ENCODE measurements around the gene SNX7.

The SNX7 gene

GRCh38 chr1:98697781-98698180 lies 36.3 kb downstream of the SNX7 start:
- DNase-seq, result no peak

GRCh38 chr1:98698625-98699024 lies 37.1 kb downstream of the SNX7 start:
- DNase-seq, result no peak

DNA sequence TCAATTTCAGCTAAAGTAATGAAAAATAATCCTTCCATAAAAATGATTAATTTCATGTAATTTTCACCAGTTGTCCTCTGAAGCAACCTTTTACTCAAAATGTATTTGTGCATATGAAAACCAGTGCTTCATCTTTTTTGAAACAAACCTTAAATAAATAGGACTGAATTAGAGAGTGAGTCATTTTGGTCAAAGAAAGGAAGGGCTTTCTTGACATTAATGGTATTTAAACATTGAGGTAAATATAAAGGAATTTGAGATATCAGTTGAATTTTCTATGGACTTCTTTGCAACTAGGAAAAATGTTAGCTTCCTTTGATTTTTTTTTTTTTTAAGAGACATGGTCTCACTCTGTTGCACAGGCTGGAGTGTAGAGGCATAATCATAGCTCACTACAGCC lies 38.7 kb downstream of the SNX7 start:
- peak; percentile 8 for DNase-seq

GRCh38 chr1:98702976-98703375 lies 41.5 kb downstream of the SNX7 start:
- DNase-seq, result peak; percentile 47

GRCh38 chr1:98704474-98704873 lies 43.0 kb downstream of the SNX7 start:
- peak; percentile 21 for DNase-seq

DNA sequence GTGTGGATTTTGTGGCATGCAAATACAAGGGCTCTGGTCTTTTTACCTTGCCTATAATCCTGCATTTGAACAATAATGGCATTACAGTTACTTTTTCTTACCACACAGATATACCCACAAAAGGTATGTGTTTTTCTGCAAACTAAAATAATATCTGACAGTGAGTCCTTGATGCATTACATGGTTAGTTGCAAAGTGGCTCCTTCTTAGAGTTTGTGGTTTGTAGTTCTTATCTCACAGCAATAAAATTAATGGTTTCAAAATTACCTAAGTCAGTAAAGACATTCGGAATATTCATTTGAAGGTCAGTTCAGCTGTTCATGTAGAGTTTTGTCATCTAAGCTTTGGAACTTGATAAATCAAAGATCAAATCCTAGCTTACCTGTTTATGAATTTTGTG lies 43.5 kb downstream of the SNX7 start:
- no peak for DNase-seq

GRCh38 chr1:98705591-98705990 lies 44.1 kb downstream of the SNX7 start:
- DNase-seq, result no peak

- peak; percentile 4 for DNase-seq
Observed at GRCh38 chr1:98706173-98706843, 44.8 kb downstream of the SNX7 start.

GRCh38 chr1:98707556-98707955 lies 46.0 kb downstream of the SNX7 start:
- no peak for DNase-seq

- no peak for DNase-seq
Observed at GRCh38 chr1:98709906-98710305, 48.4 kb downstream of the SNX7 start.

DNA sequence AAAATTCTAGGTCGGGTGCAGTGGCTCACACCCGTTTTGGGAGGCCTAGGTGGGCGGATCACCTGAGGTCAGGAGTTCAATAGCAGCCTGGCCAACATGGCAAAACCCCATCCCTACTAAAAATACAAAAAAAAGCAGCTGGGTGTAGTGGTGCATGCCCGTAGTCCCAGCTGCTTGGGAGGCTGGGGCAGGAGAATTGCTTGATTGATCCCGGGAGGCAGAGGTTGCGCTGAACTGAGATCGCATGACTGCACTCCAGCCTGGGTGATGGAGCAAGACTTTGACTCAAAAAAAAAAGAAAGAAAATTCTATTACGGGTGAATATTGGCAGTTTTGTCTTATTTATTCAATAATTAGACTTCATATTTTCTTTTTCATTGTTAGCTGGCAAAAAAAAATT lies 62.1 kb downstream of the SNX7 start:
- DNase-seq, result no peak

DNA sequence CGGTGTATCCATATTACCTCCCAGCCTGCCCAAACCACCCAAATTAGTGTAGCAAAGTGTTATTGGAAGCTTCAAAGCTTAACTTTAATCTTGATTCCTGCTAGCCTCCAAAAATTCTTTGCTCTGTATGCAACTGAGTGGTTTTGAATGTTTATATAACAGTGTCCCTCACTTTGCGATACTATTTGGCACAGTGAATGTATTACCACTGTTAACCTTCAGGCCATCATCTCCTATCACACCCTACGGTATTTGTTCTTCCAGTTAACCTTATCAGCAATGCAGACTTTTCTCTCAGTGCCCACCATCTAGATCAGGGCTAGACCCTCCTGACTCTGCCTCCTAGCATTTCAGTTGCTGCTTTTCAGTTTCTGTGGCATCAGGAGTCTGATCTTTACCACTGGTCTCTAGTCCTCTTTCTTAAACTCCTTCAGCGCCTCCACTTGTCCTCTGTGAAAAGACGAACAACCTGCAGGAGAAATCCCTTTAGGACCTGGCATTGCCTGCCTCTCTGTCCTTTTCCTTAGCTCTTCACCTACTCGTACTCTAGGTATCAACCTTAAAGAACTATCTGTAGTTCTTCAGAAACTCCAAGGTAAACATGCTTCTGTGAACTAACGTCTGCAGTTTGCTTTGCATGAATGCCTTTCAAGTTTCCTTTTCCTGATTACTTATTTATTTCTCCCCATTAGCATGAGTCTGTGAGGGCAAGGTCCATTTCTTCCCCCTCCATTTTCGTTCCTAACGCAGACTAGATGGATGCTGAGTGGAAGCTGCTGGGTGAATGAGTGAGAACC lies 71.7 kb downstream of the SNX7 start:
- no peak for DNase-seq

DNA sequence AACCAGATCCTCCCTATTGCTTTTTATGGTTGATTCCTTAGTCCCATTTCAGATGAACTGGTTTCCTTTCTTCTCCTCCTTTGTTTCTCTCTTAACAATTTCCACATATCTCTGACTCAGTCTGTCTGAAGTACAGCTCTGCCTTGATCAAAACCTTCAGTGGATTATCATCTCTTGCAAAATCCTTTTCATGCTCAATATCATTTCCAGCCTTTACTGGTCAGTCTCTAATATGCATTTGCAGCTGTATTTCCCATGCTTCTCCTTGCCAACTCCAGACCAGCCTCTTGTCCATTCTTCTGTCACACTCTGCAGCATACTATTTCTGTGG lies 72.2 kb downstream of the SNX7 start:
- DNase-seq, result no peak

DNA sequence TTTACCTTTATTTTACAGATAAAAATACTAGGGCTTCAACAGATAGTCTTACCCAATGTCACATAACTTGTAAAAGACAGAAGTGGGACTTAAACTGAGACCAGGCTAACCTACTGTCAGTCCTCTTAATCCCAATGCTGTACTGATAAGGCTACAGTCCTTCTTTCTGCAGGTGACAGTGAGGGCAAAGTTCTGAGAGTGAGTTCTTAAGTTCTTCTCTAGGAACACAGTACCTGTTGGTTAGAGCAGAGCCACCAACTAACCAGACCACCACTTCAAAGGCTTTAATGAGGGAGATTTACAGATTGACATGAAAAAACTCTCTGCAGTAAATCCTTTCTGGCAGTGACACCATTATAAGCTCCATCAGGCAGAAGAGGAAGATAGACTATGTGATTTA lies 74.2 kb downstream of the SNX7 start:
- DNase-seq, result no peak

DNA sequence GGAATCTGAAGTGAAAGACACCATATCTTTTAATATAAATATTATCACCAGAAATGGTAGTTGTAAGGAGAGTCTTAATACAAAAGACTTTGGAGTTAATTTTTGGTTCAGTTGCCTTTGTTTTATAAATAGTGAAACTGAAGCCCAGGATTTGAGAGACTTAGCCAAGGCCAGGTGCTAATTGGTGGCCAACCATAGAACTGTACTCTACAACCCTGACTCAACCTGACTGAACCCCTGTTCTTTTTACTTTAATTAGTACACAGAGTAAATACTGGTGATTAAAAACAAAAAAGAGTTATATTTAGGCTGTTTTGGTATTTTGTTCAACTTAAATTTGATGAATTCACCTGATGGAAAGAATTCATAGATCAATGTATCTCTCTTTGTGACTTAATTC lies 76.3 kb downstream of the SNX7 start:
- no peak for DNase-seq

- no peak for DNase-seq
Observed at GRCh38 chr1:98739762-98740161, 78.2 kb downstream of the SNX7 start.

GRCh38 chr1:98741164-98741563 lies 79.6 kb downstream of the SNX7 start:
- no peak for DNase-seq

GRCh38 chr1:98749152-98749756 lies 87.7 kb downstream of the SNX7 start:
- DNase-seq, result peak; percentile 11

DNA sequence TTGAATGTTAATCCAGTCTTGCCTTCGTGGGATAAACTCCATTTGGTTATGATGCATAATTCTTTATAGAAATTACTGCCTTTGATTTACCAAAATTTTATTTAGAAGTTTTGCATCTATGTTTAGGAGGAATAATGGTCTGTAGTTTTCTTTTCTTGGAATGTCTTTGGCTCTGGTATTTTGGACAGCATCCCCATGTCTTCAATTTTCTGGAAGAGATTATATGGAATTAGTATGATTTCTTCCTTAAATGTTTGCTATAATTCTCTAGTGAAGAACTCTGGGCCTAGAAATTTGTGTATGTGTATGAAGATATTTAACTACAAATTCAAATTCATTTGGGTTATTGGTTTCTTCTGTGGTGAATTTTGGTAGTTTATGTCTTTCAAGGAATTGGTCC lies 92.7 kb downstream of the SNX7 start:
- no peak for DNase-seq

- no peak for DNase-seq
Observed at GRCh38 chr1:98761219-98761865, 99.8 kb downstream of the SNX7 start.

DNA sequence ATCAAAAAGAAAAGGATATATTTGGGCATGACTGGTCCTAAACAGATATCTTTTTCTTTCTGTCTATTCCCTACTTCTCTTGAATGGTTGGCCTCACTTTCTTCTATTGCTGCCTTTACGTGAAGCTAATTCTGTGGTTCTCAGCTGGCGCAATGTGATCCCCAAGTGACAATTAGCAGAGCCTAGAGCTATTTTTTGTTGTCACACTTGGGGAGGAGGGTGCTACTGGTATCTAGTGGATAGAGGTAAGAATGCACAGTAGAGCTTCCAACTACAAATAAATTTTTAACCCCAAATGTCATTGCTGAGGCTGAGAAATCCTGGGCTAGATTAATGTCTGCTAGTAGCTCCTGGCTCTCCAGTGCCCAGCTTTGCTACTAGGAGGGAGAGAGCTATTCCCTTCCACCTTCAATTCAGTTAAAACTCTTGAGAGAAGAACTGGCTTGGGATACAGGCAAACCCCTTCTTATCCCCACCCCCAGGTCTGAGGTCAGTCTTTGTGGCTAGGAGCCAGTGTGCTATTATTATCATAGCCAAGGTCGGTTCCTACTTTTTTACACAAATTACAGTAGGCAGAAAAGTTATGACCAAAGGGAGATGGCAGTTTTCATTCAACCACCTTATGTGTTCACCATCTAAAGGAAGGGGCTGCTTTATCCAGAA lies 102.1 kb downstream of the SNX7 start:
- no peak for DNase-seq

DNA sequence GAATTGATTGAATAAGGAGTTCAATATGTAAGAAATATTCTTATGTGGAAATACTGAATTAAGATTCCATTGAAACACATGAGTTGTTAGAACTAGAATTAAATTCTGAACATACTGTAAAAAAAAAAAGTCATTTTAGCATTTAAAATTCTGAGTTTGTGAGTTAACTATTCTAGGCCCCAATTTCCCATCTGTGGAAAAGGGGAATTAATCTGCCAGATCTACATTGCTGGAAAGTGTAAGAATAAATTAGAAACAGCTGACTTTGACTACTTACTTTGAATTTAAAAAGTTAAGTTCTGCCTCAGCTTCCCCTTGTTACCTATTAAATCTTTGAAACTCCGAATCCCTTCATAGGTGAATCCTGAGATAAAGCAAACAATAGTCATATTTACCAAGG lies 103.0 kb downstream of the SNX7 start:
- DNase-seq, result no peak

DNA sequence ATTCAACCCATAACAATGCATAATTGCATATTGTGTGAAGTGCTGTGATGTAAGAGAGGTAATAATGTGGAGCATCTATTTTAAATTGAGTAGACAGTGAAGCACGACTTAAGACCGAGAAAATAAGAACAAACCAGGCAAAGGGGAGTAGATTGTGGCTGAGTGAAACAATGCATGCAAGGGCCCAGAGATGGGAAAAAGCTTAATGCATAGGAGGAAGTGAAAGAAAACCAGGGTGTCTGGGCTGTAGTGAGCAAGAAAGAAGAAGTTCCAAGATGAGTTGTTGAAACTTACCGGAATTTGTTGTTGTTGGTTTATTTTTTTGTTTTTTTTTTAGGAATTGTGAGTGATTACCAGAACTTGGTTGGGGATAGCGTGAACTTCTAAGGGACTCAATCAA lies 104.7 kb downstream of the SNX7 start:
- DNase-seq, result no peak

Data from fibroblast of skin of right quadriceps (primary cell).